GM18502 (cell line): ENCODE measurements around the gene STX18.
"Not testable (repeated sequence)": the region's sequence is repeated elsewhere in the genome, so short reads cannot be mapped to it uniquely, and the experiment has no call there.

Source experiments
- ATAC-seq: cut with Tn5 transposase; IDR thresholded peaks from one replicate; pipeline ENCODE4 v1.9.1; 2021; ENCODE audit warnings: mild to moderate bottlenecking; ENCODE audit not compliant: unreplicated experiment, poor library complexity

Gene STX18

DNA sequence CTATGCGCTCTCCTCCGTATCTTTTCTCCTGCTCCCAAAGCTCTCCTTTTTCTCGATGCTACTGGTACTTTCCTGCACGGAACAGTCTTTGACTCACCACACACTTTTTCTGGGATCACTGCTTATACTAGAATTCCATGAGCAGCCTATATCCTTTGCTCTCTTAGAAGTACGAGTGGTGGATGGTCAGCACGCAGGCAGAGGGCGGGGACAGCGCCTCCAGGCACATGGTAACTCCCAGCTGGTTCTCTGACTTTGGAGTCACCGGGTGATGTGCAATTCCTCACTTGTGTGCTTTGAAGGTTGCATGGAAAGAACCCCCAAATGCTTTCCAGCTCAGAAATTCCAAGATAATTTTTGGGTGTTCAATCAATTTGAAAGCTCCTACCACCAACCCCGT, 56.0 kb downstream of the STX18 start:
- no peak for ATAC-seq

DNA sequence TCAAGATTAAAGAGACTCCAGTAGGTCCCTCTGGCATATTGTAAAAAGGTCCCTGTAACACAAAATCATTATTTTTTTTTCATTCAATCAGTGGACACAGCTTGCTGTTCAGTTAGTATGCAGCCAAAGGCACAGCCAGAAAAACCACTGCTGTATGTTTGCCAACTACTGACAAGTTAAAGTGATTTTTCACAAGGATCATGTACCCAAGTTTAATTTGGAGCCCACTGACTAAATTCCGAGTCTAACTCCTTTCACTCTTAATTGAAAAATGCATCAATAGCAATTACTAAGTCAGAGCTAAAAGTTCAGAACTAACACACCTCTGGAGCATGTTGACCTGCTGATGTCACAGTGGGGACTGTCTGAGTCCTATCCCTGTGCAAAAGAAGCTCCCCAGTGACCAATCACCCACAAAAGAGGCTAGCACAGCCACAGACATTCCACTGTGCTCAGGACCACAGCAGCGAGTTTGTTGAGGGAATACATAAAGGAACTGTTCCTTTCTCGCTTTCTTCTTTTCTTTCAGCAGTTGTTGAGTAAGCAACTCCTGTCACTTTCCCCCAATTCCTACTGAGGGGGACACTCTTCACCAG, 60.4 kb downstream of the STX18 start:
- ATAC-seq, result no peak

DNA sequence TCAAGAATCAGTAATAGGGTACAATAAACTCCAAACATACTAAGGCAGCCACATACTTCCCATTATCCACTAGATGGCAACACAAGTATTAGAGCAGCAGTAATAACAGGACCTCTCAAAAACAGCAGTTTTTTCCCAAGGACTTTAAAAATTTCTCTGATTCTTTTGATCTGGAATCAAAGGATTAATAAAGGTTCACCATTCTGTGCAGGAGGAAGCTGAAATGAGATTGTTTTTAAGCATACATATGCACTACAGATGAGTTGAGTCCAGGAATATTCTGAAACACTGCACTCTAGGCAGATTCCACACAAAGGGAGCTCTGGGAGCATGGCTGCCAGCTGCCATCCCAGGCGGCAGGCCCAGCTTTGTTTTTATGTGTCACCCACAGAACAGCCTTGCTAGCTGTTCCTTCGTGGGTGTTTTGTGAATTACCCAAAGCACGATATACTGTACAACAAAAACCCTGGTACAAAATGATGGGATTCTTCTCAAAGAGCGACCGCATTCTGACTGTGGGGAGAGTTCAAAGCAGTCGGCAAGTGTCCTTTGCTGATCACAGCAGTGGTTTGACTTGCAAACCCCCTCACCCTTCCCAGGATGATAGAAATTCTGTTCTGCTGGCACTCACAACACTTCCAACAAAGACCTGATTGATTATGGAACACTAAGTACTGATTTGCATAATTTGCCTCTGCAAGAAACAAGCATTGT, 61.0 kb downstream of the STX18 start:
- no peak for ATAC-seq

DNA sequence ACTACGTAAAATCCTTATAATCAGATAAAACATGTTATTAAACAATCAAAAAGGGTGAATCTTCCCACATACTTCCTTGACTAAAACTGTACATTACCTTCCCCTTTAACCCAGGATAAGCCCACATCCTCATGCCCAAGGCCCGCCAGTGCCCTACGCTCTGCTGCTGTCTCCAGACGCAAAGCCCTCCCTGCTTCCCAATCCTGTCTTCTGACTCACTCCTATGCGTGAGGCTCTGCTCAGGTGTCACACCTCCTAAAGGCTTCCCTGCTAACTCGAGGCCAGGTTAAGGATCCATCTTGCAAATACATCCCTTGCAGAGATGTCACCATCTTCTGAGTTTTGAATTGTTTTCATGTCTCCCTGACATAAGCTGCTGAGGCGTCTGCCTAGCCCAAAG, 61.6 kb downstream of the STX18 start:
- no peak for ATAC-seq

DNA sequence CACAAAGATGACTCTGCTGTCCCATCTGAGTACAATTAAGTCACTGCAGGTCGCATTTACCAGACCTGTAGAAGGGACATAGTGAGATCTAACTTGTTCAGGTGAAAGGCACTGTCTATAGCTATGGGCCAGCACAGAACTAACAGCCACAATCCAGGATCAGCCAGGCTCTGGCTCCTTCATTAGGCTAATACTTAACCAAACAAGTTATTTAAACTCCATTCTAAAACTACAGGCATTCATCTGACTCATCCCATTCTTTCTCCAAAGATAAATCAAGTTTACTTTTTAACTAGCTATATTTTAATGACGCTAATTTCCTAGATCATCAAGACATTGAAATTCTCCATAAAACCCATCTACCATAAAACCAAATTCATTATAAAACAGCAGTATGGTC, 62.5 kb downstream of the STX18 start:
- ATAC-seq, result no peak

DNA sequence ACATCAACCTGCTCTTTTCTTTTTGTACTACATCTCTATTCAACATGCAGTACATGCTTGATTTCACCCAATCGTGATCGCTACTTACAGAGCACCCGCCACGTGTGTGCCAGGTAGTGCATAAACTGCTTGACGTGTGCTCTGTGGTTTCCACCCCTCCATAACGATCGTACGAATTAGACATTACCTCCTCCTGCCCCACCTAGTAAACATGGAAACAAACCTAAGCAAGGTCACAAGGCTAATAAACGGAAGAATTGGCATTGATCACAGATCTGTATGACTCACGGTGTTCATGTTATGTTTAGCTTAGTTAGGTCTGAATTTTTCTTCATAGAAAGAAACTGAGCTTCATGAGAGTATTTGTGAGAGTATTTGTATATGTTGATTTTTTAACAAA, 64.1 kb downstream of the STX18 start:
- ATAC-seq, result no peak

DNA sequence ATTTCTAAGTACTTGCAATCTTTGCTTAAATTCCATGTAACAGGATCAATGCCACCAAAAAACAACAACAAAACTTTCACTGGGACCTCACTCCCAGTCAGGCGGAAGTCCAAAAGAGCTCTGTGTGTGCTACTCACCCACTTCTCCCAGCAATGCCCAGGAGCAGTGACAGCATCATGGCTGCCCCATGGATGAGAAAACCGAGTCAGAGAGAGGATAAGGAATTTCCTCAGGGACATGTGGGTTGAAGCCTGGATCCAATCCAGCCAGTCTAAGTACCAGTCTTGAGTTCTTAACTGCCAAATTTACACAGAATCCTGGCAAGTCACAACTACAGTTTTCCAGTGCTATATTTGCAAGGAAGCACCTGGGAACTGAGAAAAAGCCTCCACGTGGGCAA, 64.5 kb downstream of the STX18 start:
- no peak for ATAC-seq

DNA sequence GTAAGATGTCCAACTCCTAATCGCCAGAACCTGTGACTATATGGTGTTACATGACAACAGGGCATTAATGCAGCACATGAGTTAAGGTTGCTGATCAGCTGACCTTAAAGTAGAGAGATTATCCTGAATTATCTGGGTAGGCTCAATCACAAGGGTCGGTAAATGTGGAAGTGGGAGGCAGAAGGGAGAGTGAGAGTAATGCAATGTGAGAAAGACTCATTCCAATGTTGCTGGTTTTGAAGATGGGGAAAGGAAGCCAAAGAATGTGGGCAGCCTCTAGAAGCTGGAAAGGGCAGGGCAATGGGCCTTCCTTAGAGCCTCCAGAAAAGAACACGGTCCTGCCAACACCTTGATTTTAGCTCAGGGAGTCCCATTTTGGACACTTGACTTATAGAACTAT, 67.4 kb downstream of the STX18 start:
- no peak for ATAC-seq

DNA sequence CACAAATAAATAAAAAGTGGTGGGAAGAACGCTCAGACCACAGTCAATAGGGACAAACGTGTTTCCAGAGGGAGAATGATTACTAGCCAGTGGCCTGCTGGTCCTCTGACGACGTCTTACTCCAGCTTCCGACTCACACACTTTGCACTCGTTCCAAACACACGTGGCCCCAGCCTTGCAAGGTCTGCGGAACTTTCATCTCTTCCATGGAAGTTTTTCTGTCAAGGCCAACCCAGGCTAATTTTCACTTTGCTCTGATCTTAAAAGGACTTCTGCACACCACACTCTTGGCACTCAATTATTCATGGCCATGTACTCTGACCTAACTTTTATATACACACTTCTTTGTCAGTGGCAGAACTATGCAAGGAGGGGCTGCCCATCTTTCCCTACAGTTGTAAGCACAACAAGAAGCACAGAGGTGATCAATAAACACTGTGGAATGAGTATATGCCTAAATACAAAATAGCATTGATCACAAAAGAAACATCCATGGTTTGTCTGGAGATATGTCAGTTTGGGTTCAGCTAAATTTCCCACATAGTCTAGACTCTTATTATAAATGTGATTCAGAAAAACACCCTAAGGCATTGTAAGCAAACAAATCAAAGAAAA, 69.4 kb downstream of the STX18 start:
- no peak for ATAC-seq

DNA sequence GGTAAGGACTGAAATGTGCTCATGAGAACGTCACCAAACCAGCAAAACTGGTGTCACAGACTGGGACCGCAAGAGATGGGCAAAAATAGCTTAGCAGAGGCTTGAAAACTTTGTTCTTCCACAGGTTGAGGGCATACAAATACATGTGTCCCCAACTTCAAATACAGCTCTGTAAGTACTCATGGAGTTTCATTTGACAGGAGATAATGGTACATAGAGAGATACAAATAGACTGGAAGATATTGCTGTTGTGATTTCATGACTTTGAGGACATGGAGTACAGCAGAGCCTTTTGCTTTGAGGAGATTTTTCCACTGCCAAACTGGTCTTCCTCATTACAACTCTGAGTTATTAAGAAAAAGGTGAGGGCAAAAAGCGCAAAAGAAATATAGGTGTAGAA, 70.7 kb downstream of the STX18 start:
- ATAC-seq, result no peak

DNA sequence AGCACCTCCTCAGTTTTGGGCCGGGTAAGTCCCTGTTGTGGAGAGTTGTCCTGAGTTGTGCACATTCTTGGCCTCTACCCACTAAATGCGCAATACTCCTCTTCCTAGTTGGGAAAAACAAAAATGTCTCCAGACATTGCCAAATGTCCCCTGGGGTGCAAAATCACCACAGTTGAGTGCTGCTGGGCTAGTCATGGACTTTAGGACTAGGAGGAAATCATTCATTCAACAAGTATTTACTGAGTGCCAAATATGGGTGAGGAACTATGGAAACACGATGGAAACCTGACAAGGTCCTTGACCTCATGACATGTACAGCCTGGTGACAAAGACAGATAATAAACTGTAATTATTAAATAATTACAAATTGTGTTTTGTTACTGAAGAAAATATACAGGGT, 71.6 kb downstream of the STX18 start:
- no peak for ATAC-seq

DNA sequence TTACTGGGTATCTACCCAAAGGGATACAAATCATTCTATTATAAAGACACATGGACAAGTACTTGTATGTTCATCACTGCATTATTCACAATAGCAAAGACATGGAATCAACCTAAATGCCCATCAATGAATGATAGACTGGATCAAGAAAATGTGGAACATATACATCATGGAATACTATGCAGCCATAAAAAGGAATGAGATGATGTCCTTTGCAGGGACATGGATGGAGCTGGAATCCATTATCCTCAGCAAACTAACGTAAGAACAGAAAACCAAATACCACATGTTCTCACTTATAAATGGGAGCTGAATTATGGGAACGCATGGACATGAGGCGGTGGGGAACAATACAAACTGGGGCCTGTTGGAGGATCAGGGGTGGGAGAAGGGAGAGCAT, 76.6 kb downstream of the STX18 start:
- ATAC-seq, result not testable (repeated sequence)

DNA sequence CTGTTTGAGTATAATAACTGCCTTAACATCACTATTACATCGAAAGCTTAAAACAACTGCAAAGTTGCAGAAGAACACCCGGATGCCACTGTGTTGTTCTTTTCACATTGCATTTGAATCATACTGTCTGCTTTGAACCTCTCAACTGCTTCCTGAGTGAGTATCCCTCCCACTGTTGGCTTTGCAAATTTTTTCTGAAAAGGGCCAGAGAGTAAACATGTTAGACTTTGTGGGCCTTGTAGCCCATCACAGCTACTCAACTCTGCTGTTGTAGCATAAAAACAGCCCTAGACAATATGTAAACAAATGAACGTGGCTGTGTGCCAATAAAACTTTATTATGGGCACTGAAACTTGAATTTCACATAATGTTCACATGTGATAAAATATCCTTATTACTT, 78.9 kb downstream of the STX18 start:
- ATAC-seq, result no peak

DNA sequence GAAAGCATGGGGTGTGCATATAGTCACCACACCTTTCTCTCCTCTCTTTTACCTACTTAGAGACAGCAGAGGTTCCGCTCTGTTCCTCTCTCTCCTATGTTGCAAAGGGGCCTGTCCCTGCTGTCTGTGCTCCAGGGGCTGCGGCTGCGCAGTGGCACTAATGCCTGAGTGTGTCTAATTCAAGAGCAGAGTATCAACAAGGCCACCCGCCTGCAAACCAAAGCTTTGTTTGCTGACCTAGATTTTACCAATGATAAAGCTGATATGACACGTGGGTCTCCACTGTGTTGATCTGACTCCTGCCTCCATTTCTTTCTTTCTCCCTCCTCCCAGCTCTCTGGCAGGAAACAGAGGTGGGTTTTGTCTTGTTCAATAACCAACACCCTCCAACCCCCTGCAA, 80.0 kb downstream of the STX18 start:
- ATAC-seq, result no peak

DNA sequence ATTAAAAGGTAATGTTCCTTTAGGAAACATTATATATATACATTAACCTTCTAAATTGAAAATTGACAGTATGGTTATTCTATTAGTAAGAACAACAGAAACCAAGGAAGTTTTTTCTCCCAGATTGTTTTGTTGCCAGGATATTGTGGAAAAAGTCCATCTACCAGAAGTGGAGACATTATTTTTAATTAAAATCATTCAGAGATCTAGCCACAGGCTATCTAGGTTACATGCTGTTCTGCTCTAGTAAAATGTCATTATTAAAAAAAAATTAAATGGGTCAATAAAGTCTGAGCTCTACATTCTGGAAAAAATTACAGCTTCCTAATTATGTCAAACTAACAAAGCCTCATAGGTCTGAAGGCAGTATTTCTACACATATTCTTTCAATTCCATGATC, 80.7 kb downstream of the STX18 start:
- no peak for ATAC-seq

DNA sequence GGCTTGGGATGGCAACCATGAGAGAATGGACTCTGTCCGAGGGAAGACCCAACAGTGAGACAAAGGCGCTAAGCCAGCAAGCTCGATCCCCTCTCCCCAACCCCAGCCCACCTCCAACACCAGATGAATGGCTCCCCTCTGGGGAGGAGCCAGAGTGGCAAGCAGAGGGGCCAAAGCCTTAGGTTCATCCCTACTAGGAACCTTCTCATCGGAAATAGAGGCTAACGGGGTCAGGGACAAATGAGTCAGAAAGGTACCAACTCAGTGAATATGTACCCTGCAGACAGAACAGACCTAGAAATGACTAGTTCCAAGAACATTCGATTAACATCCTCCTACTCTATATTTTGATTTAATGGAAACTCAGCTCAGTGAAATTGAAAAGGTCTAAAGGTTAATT, 81.1 kb downstream of the STX18 start:
- ATAC-seq, result no peak

DNA sequence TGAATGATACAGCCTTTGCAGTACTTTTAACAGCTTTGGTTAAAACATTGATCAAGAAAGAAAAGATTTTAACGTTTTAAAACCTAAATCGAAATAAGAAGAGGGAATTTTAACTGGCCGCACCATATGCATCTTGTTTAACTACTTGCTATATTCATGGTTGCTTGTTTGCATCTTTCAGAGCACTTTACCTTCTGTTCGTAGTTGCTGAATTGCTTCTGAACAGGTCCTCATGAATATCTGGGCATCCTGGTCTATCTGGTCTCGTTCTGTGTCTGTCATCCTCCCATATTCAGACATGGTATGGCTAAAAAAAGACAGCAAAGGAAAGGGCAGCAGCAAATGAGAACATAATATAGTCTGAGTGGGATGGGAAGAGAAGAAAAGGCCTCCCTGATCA, 82.7 kb downstream of the STX18 start:
- ATAC-seq, result no peak

DNA sequence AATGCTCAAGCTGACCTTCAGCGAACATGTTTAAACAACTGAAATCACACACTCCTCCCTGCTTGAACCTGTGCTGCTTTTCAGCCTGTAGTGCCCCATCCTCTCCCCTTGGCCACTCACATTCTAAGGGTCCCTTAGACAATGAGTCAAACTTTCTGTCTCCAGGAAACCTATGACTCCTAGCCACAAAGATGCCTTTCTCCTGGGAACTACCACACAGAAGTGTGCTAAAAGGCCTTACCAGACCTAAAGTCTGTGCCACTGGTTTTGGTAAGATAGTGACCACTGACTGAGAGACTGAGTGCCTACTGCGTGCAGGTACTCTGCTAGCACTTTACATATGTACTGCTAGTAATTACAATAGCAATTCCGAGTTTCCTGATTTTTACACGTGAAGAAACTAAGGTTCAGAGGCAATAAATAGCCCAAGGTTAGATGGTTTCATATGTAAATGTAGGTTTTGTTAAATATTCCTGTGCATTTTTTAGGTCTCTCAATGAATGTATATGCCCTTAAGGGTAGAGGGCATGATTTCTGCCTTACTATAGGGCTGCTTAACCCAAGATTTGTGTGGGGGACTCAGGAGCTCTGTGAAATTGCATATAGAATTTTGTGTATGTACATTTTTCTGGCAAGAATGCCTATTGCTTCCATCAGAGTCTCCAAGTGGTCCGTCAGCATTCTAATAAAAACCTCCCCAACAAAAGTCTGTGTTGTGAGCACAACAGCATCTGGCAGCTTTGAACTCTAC, 83.9 kb downstream of the STX18 start:
- ATAC-seq, result no peak

DNA sequence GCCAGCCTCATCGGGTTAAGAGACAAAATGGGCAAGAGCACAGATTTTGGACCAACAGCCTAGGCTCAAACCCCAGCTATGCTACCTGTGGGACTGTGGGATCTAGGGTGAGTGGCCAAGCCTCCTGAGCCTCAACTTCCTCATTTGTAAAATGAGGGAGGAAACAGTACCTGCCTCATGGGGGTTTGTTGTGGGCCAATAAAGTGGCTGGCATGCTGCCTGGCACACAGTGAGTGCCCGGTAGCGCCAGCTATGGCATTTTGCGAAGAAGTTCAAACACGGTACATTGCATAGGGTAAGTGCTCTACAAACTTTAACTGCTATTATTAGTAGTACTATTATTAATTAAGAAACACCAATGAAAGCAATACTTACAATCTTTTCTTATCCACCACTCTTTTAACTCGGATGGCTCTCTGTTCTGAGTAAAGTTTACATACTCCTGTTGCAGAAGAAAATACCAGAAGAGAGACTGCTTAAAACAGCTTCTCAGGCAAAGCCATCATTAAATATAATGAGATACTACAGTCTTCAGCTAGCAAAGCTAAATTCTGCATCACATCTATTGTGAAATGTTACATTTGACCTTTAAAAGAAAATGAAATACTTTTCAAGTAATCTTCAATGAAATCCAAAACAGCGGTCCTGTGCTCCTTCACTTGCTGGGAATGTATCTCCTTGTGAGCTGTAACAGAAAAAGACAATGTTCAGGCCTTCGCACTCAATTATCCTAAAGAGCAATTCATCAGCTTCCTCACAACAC, 84.9 kb downstream of the STX18 start:
- ATAC-seq, result no peak

DNA sequence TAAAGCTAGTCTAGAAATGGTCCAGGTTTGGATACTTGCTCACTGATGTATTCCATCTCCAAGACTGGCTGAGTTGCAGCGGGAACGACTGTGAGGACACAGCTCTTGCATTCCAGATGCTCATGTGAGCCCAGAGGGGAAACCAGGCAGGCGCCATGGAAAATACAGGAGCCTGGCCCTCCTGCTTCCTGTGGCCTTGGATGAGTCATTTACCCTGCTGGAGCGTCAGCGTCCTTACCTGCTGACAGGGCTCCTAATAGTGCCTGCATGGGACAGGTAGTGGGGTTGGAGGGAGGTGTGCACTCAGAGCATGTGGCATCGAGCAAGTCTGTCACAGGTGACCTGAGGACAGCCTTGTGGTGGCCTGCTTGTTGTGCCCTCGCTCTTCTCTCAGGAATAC, 85.5 kb downstream of the STX18 start:
- no peak for ATAC-seq
